ENCODE data around the gene RIPOR2.

DNA sequence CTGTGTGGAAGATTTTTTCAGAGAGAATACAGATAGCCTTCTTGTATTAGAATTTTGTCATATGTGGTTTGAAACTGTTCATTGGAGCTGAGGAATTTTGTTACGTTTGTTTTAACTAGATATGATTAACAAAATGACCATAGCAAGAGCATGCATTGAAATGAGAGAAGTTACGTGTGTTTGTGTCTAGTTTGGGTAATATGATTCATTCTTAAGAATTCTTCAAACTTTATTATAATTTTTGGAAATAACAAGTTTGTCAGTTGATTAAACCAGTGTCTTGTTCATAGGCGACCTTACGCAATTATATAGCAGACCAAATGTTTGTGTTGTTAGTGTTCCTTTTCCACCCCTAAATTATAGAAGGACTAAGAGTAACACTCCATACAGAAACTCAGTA is 155.6 kb downstream of the RIPOR2 start:
- no peak for TF ChIP-seq EZH2 (IDR thresholded peaks at IDR 0.05; ENCODE audit: borderline replicate concordance, low read length)
- TF ChIP-seq, protein P1, sequence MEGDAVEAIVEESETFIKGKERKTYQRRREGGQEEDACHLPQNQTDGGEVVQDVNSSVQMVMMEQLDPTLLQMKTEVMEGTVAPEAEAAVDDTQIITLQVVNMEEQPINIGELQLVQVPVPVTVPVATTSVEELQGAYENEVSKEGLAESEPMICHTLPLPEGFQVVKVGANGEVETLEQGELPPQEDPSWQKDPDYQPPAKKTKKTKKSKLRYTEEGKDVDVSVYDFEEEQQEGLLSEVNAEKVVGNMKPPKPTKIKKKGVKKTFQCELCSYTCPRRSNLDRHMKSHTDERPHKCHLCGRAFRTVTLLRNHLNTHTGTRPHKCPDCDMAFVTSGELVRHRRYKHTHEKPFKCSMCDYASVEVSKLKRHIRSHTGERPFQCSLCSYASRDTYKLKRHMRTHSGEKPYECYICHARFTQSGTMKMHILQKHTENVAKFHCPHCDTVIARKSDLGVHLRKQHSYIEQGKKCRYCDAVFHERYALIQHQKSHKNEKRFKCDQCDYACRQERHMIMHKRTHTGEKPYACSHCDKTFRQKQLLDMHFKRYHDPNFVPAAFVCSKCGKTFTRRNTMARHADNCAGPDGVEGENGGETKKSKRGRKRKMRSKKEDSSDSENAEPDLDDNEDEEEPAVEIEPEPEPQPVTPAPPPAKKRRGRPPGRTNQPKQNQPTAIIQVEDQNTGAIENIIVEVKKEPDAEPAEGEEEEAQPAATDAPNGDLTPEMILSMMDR (conservative IDR thresholded peaks at IDR 0.05 in 1 of 2, IDR thresholded peaks at IDR 0.05 in 1 of 2; ENCODE audit: extremely low read depth in 1 of 2, insufficient read depth in 1 of 2, low read depth in 1 of 2, low read length in 2 of 2), result no peak

All from mammary epithelial cell (primary cell).